GM13977 (cell line): ENCODE data around the gene MC5R.

Experiments
- DNase-seq: peaks from one replicate; pipeline ENCODE4 v3.0.0; 2012; ENCODE audit warnings: low spot score
- CTCF ChIP-seq: IDR thresholded peaks from 2 replicates; pipeline ENCODE4 v1.5.1; 2012; ENCODE audit warnings: mild to moderate bottlenecking, control low read depth; ENCODE audit not compliant: insufficient read depth; ENCODE audit errors: extremely low read depth, missing control alignments
- in situ Hi-C: fragments of 300-500 bp; cut with MboI; formaldehyde crosslinking; loops from one replicate; pipeline ENCODE4 v1.12.0; 2022; ENCODE audit warnings: low sequenced_read_pairs, low pct_unique_long_range_greater_than_20kb, mixed read lengths, inconsistent platforms; ENCODE audit not compliant: unreplicated experiment

The MC5R gene

GRCh38 chr18:13810950-13811485 is 12.9 kb upstream of the MC5R start:
- no peak for TF ChIP-seq CTCF
- in situ Hi-C loops: no loop called here
- DNase-seq: no peak

GRCh38 chr18:13811993-13812392 is 12.0 kb upstream of the MC5R start:
- TF ChIP-seq CTCF: peak; percentile 30
- DNase-seq: peak; percentile 42
- in situ Hi-C loops: no loop called here

DNA sequence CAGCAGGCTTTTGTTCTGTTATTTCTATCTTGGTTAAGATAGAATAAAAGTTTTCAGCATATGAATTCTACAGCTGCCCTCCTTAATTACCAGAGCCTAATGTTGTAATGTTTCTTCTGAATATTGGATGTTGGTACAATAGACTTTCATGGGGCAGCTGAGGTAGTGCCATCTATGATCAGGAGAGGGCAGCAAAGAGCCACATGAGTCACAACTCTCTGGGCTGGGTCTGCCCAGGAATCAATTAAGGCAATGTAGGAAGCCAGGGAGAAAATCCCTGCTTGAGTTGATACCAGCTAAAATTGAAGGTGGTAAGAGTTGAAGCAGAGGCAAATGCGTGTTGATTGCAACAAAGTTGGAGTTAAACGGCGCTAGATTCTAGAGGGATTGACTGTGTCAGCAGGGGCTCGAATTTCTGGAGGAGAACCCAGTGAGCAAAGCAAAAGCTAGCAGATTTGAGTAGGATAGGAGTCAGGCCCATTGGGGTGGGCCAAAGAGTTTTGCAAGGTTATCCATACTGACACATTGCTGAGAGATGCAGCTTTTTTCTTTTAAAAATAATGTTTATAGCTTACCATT is 10.6 kb upstream of the MC5R start:
- in situ Hi-C loops: no loop called here
- DNase-seq: peak; percentile 75
- TF ChIP-seq CTCF: peak; percentile 77

GRCh38 chr18:13826209-13826608 is 2.3 kb downstream of the MC5R start:
- in situ Hi-C loops: no loop called here
- no peak for TF ChIP-seq CTCF
- no peak for DNase-seq

GRCh38 chr18:13831864-13832508 is 8.0 kb downstream of the MC5R start:
- in situ Hi-C loops: no loop called here
- peak; percentile 51 for DNase-seq
- TF ChIP-seq CTCF: peak; percentile 23

GRCh38 chr18:13834496-13835015 is 10.6 kb downstream of the MC5R start:
- no peak for DNase-seq
- in situ Hi-C loops: no loop called here
- TF ChIP-seq CTCF: no peak
